H9 (cell line): ENCODE data around the gene RUNX1. TPM values are rescaled to one million over a fixed set of nuclear protein-coding genes. Genes with fewer than 3 reads are reported as not detected.

ENCODE experiments used
- DNase-seq: peaks from one replicate; pipeline ENCODE4 v3.0.0-alpha.2; 2017
- H2AFZ ChIP-seq: one replicate; pipeline ENCODE4 v1.6.1; 2013; ENCODE audit warnings: mild to moderate bottlenecking, low read length, control low read depth, moderate library complexity
- H2AK5ac ChIP-seq: 2 replicates; pipeline ENCODE4 v1.6.1; 2013; ENCODE audit warnings: low read length, control low read depth, mixed read lengths; ENCODE audit not compliant: insufficient read length
- H2BK120ac ChIP-seq: one replicate; pipeline ENCODE4 v1.6.1; 2013; ENCODE audit warnings: low read depth, mild to moderate bottlenecking, low read length, control low read depth, inconsistent platforms; ENCODE audit not compliant: poor library complexity, severe bottlenecking
- H2BK12ac ChIP-seq: 2 replicates; pipeline ENCODE4 v1.6.1; 2013; ENCODE audit warnings: low read length, control low read depth, mixed read lengths, low read depth; ENCODE audit not compliant: insufficient read length
- H2BK15ac ChIP-seq: 2 replicates; pipeline ENCODE4 v1.6.1; 2013; ENCODE audit warnings: low read depth, low read length, control low read depth
- H2BK20ac ChIP-seq: one replicate; pipeline ENCODE4 v1.6.1; 2013; ENCODE audit warnings: low read depth, mild to moderate bottlenecking, low read length, control low read depth, inconsistent platforms; ENCODE audit not compliant: poor library complexity, severe bottlenecking
- H2BK5ac ChIP-seq: 2 replicates; pipeline ENCODE4 v1.6.1; 2013; ENCODE audit warnings: low read length, control low read depth, mixed read lengths; ENCODE audit not compliant: insufficient read length
- H3K14ac ChIP-seq: 2 replicates; pipeline ENCODE4 v1.6.1; 2013; ENCODE audit warnings: low read length, control low read depth; ENCODE audit not compliant: insufficient read depth
- H3K18ac ChIP-seq: 2 replicates; pipeline ENCODE4 v1.6.1; 2013; ENCODE audit warnings: low read depth, mild to moderate bottlenecking, mixed read lengths, low read length, control low read depth; ENCODE audit not compliant: insufficient read length
- H3K23ac ChIP-seq: 2 replicates; pipeline ENCODE4 v1.6.1; 2013; ENCODE audit warnings: low read length, control low read depth, mixed read lengths, low read depth; ENCODE audit not compliant: insufficient read length
- H3K23me2 ChIP-seq: 2 replicates; pipeline ENCODE4 v1.6.1; 2013; ENCODE audit warnings: low read depth, mild to moderate bottlenecking, mixed read lengths, low read length, control low read depth; ENCODE audit not compliant: insufficient read length, poor library complexity, severe bottlenecking
- H3K27ac ChIP-seq: 2 replicates; pipeline ENCODE4 v1.5.1; 2013; ENCODE audit warnings: low read length, control low read depth, mixed read lengths, low read depth; ENCODE audit not compliant: insufficient read length
- H3K27me3 ChIP-seq: 2 replicates; pipeline ENCODE4 v1.6.1; 2013; ENCODE audit warnings: low read length, control low read depth, inconsistent platforms; ENCODE audit not compliant: insufficient read depth
- H3K4ac ChIP-seq: 2 replicates; pipeline ENCODE4 v1.6.1; 2013; ENCODE audit warnings: low read depth, mild to moderate bottlenecking, control low read depth, inconsistent platforms, low read length, moderate library complexity
- H3K4me1 ChIP-seq: 2 replicates; pipeline ENCODE4 v1.6.1; 2013; ENCODE audit warnings: low read length, control low read depth, inconsistent platforms; ENCODE audit not compliant: insufficient read depth
- H3K4me2 ChIP-seq: 2 replicates; pipeline ENCODE4 v1.6.1; 2013; ENCODE audit warnings: low read length, control low read depth, mixed read lengths; ENCODE audit not compliant: insufficient read length, insufficient read depth
- H3K56ac ChIP-seq: 2 replicates; pipeline ENCODE4 v1.6.1; 2013; ENCODE audit warnings: low read depth, mild to moderate bottlenecking, mixed read lengths, low read length, control low read depth; ENCODE audit not compliant: insufficient read length
- H3K79me1 ChIP-seq: 2 replicates; pipeline ENCODE4 v1.6.1; 2013; ENCODE audit warnings: low read depth, mild to moderate bottlenecking, moderate library complexity, low read length, control low read depth, inconsistent platforms; ENCODE audit not compliant: insufficient read depth, poor library complexity, severe bottlenecking
- H3K79me2 ChIP-seq: 2 replicates; pipeline ENCODE4 v1.6.1; 2013; ENCODE audit warnings: low read length, control low read depth, inconsistent platforms; ENCODE audit not compliant: insufficient read depth
- H3K9ac ChIP-seq: 2 replicates; pipeline ENCODE4 v1.6.1; 2013; ENCODE audit warnings: low read length, control low read depth, mixed read lengths; ENCODE audit not compliant: insufficient read length; ENCODE audit errors: extremely low read depth
- H3K9me3 ChIP-seq: one replicate; pipeline ENCODE4 v1.6.1; 2013; ENCODE audit warnings: low read depth, low read length, inconsistent platforms; ENCODE audit not compliant: control insufficient read depth
- H3T11ph ChIP-seq: one replicate; pipeline ENCODE4 v1.6.1; 2013; ENCODE audit warnings: mild to moderate bottlenecking, low read length, control low read depth, inconsistent platforms
- H4K20me1 ChIP-seq: one replicate; pipeline ENCODE4 v1.6.1; 2013; ENCODE audit not compliant: control insufficient read depth, insufficient read length, insufficient read depth
- H4K5ac ChIP-seq: 2 replicates; pipeline ENCODE4 v1.6.1; 2013; ENCODE audit warnings: low read depth, mild to moderate bottlenecking, mixed read lengths, low read length, control low read depth; ENCODE audit not compliant: insufficient read length
- H4K8ac ChIP-seq: replicated peaks from 2 replicates; pipeline ENCODE4 v1.6.1; 2013; ENCODE audit warnings: low read length, control low read depth, mixed read lengths, low read depth; ENCODE audit not compliant: insufficient read length
- H4K91ac ChIP-seq: 2 replicates; pipeline ENCODE4 v1.6.1; 2013; ENCODE audit warnings: low read depth, mild to moderate bottlenecking, moderate library complexity, mixed read lengths, low read length, control low read depth; ENCODE audit not compliant: insufficient read length
- H3K27ac Mint-ChIP-seq, 3 experiments: 2 replicates in 2 of 3; 3 replicates in 1 of 3; pipeline ENCODE4 v1.8.0; 2020 to 2021; ENCODE audit warnings: mixed read lengths in 3 of 3, mild to moderate bottlenecking in 1 of 3, moderate library complexity in 1 of 3
- H3K27me3 Mint-ChIP-seq: 2 replicates; pipeline ENCODE4 v1.8.0; 2021; ENCODE audit warnings: low read depth, mild to moderate bottlenecking, moderate library complexity, mixed read lengths
- H3K36me3 Mint-ChIP-seq, 3 experiments: 2 replicates in 2 of 3; 3 replicates in 1 of 3; pipeline ENCODE4 v1.8.0; 2020 to 2021; ENCODE audit warnings: low read depth in 3 of 3, mixed read lengths in 3 of 3; ENCODE audit not compliant: insufficient read depth in 1 of 3
- H3K4me1 Mint-ChIP-seq, 2 experiments: 2 replicates each; pipeline ENCODE4 v1.8.0; 2020; ENCODE audit warnings: mixed read lengths in 2 of 2
- H3K4me3 Mint-ChIP-seq, 2 experiments: 2 replicates in 1 of 2; 3 replicates in 1 of 2; pipeline ENCODE4 v1.8.0; 2020 to 2021; ENCODE audit warnings: mild to moderate bottlenecking in 2 of 2, mixed read lengths in 2 of 2, moderate library complexity in 1 of 2
- H3K9me3 Mint-ChIP-seq, 2 experiments: 2 replicates in 1 of 2; 3 replicates in 1 of 2; pipeline ENCODE4 v1.8.0; 2020; ENCODE audit warnings: mild to moderate bottlenecking in 2 of 2, mixed read lengths in 2 of 2, moderate library complexity in 1 of 2
- WGBS: extraction: QIAGEN DNeasy Blood & Tissue Kit; methylation state at CpG from one replicate; pipeline ENCODE4 v1.1.7; 2013; ENCODE audit warnings: missing lambda C conversion rate, low lambda C conversion rate, mixed read lengths; ENCODE audit not compliant: insufficient read length; ENCODE audit errors: extremely low coverage; 5-methylcytosine and 5-hydroxymethylcytosine counted together
- total RNA-seq: library from RNA; stranded (reverse); gene quantifications from 2 replicates; pipeline ENCODE4 v1.2.1, GENCODE V29; 2021
- TF ChIP-seq, protein P1 (sequence below): fragments of 200-600 bp; sonication (generic); conservative IDR thresholded peaks from 3 replicates; pipeline ENCODE4 v1.8.0; 2021; ENCODE audit warnings: antibody characterized with exemption, mild to moderate bottlenecking

The RUNX1 gene
- total RNA-seq, 1 experiment from 2014 or later = 0.72 TPM

DNA sequence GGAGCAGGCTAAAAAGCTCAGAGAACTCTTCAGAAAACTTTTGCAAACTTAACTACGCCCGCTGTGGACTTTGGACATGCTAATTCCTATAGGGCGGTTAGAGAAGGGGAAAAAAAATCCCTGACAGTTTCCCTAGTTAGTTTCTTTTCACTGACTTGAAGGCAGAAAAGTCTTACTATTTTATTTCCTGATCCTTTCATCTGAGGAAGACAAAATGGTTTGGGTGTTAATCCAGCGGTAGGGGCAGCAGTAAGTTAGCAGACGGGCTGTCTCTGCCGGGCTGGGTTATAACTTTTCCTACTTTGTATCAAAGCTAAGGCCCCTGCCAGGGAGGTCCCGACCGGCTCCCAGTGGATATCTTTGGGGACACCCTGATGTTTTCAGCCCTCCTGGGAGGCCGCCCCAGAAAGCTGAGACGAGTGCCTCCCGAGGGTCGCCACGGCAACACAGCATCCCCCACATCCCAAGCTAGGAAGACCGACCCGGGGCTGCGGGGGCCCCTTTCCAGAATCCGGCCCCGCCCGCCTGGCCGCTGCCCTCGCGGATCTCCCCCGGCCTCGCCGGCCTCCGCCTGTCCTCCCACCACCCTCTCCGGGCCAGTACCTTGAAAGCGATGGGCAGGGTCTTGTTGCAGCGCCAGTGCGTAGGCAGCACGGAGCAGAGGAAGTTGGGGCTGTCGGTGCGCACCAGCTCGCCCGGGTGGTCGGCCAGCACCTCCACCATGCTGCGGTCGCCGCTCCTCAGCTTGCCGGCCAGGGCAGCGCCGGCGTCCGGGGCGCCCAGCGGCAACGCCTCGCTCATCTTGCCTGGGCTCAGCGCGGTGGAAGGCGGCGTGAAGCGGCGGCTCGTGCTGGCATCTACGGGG lies 162.6 kb downstream of the RUNX1 start:
- peaks cover 0 to 3% of the 10 kb centered on the region in 2 experiments; a peak in 2 of 5 replicates for H3K9me3 Mint-ChIP-seq
- no peak overlapping the region for H3K56ac ChIP-seq
- peak; percentile 47 for DNase-seq
- no peak overlapping the region for H3K4ac ChIP-seq
- H3K4me1 ChIP-seq = no peaks in the 10 kb centered on the region
- H3K9ac ChIP-seq = no peak overlapping the region
- peak overlapping the region; percentile 78 for H3K4me2 ChIP-seq
- no peak overlapping the region for H4K8ac ChIP-seq
- peak overlapping the region; percentile 11 for H3K18ac ChIP-seq
- H3K79me2 ChIP-seq = no peaks in the 10 kb centered on the region
- no peak overlapping the region for H2AFZ ChIP-seq
- H4K5ac ChIP-seq = no peak overlapping the region
- H2AK5ac ChIP-seq = no peak overlapping the region
- peaks cover 53% of the 10 kb centered on the region for H3K27me3 ChIP-seq
- TF ChIP-seq, protein P1, sequence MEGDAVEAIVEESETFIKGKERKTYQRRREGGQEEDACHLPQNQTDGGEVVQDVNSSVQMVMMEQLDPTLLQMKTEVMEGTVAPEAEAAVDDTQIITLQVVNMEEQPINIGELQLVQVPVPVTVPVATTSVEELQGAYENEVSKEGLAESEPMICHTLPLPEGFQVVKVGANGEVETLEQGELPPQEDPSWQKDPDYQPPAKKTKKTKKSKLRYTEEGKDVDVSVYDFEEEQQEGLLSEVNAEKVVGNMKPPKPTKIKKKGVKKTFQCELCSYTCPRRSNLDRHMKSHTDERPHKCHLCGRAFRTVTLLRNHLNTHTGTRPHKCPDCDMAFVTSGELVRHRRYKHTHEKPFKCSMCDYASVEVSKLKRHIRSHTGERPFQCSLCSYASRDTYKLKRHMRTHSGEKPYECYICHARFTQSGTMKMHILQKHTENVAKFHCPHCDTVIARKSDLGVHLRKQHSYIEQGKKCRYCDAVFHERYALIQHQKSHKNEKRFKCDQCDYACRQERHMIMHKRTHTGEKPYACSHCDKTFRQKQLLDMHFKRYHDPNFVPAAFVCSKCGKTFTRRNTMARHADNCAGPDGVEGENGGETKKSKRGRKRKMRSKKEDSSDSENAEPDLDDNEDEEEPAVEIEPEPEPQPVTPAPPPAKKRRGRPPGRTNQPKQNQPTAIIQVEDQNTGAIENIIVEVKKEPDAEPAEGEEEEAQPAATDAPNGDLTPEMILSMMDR = no peak
- no peak overlapping the region for H3K27ac ChIP-seq
- H3K23ac ChIP-seq = no peak overlapping the region
- no peak overlapping the region for H2BK5ac ChIP-seq
- peaks cover 26 to 28% of the 10 kb centered on the region in 2 experiments for H3K4me1 Mint-ChIP-seq
- no peak overlapping the region for H2BK120ac ChIP-seq
- no peaks in the 10 kb centered on the region for H3K9me3 ChIP-seq
- H4K91ac ChIP-seq = no peak overlapping the region
- no peak overlapping the region for H2BK12ac ChIP-seq
- H3K4me3 Mint-ChIP-seq = peak overlapping the region; percentile 51 to 83
- no peaks in the 10 kb centered on the region for H3K36me3 Mint-ChIP-seq
- H4K20me1 ChIP-seq = no peaks in the 10 kb centered on the region
- H3K27me3 Mint-ChIP-seq = peaks cover 86% of the 10 kb centered on the region
- no peak overlapping the region for H3T11ph ChIP-seq
- no peak overlapping the region for H3K27ac Mint-ChIP-seq
- WGBS = no CpG with 5 or more reads among the region's 56 CpGs
- H3K23me2 ChIP-seq = peaks cover 21% of the 10 kb centered on the region
- H2BK15ac ChIP-seq = no peak overlapping the region
- no peak overlapping the region for H2BK20ac ChIP-seq
- H3K79me1 ChIP-seq = no peaks in the 10 kb centered on the region
- H3K14ac ChIP-seq = peak overlapping the region; percentile 24; the same call in 1 of the 2 replicates
